Urinary bladder (tissue), 4 donors: ENCODE measurements around the gene TBC1D24. TPM values are rescaled to one million over a fixed set of nuclear protein-coding genes. Genes with fewer than 3 reads are reported as not detected.
"Not testable (repeated sequence)": the region's sequence is repeated elsewhere in the genome, so short reads cannot be mapped to it uniquely, and the experiment has no call there.

ENCODE experiments used
- DNase-seq: peaks from one replicate; pipeline ENCODE4 v3.0.0-alpha.2; 2015; ENCODE audit errors: extremely low spot score
- H3K27ac ChIP-seq: one replicate; pipeline ENCODE4 v1.5.1; 2013; ENCODE audit warnings: low read depth, mild to moderate bottlenecking, moderate library complexity
- H3K36me3 ChIP-seq: one replicate; pipeline ENCODE4 v1.6.1; 2013; ENCODE audit warnings: mild to moderate bottlenecking, moderate library complexity; ENCODE audit not compliant: insufficient read depth
- H3K4me1 ChIP-seq: one replicate; pipeline ENCODE4 v1.6.1; 2013; ENCODE audit warnings: mild to moderate bottlenecking, moderate library complexity; ENCODE audit not compliant: insufficient read depth
- H3K4me3 ChIP-seq: one replicate; pipeline ENCODE4 v1.5.1; 2013; ENCODE audit warnings: low read depth, low read length
- WGBS: extraction: QIAGEN DNeasy Blood & Tissue Kit; methylation state at CpG from one replicate; pipeline ENCODE4 v1.1.7; 2013; 5-methylcytosine and 5-hydroxymethylcytosine counted together
- polyA plus RNA-seq: library from polyadenylated mRNA; stranded (reverse); fragments of 200-250 nt; gene quantifications from one replicate; pipeline ENCODE4 v1.2.3, GENCODE V29; 2013
- total RNA-seq: library from RNA; depleted of rRNA; stranded (reverse); fragments of >200 nt; gene quantifications from one replicate; pipeline ENCODE4 v1.2.3, GENCODE V29; 2014
- donor health status: healthy with polysubstance abuse.
- donor health status: healthy.

The TBC1D24 gene
- total and polyA plus RNA-seq, 2 donors, result 5.8 to 11.2 TPM

DNA sequence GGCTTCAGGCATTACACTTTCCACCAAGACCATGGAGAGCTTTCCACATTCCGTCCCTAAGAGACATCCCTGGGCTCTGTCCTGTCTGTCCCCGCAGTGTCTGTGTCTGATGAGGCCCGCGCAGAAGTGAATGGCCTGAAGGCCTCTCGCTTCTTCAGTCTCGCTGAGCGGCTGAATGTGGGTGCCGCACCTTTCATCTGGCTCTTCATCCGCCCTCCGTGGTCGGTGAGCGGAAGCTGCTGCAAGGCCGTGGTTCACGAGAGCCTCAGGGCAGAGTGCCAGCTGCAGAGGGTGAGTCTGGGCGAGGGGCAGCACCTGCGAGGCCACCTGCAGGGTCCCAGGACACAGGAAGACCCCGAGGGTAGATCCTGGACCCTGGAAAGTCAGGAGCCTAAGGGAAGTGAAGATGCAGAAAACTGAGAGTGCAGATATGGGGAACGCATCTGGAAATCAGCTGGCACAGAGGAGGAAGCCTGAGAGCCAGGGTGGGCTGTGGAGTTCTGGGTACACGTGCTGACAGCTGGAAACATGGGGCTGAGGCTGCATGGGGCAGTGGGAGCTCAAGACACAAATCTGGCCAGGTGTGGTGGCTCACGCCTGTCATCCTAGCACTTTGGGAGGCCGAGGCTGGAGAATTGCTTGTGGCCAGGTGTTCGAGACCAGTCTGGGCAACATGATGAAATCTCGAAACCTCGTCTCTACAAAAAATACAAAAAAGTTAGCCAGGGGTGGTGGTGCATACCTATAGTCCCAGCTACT is 37.7 kb upstream of the TBC1D24 start:
- H3K27ac ChIP-seq, result no peak overlapping the region
- DNase-seq, result no peak
- 96% methylated on average over 24 of the region's 24 CpGs for WGBS
- H3K4me3 ChIP-seq, result no peak overlapping the region
- no peaks in the 10 kb centered on the region for H3K4me1 ChIP-seq
- H3K36me3 ChIP-seq, result peaks cover 7% of the 10 kb centered on the region

DNA sequence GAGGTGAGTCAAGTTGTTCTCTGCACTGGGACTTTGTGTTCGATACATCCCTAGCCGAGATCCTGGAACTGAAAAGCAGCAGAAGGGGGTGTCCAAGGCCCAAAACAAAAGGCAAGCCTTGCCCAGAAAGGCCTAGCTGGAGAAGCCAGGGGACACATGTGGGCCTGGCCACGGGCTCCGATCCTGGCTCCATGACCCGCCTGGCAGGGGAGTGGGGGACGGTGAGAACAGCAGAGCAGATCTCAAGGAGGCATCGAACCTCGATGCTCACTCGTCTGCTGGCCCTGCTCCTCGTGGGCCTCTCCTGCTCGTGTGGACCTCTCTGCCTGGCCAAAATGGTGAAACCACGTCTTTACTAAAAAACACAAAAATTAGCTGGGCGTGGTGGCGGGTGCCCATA is 36.8 kb upstream of the TBC1D24 start:
- no peak for DNase-seq
- 95% methylated on average over 14 of the region's 14 CpGs for WGBS
- no peaks in the 10 kb centered on the region for H3K4me1 ChIP-seq
- no peak overlapping the region for H3K27ac ChIP-seq
- H3K4me3 ChIP-seq, result no peak overlapping the region
- H3K36me3 ChIP-seq, result peaks cover 7% of the 10 kb centered on the region

GRCh38 chr16:2439598-2439997 is 35.3 kb upstream of the TBC1D24 start:
- Histone ChIP-seq H3K27ac (no peak overlapping the region), H3K36me3 (peaks cover 7% of the 10 kb centered on the region), H3K4me1 (no peaks in the 10 kb centered on the region), H3K4me3 (no peak overlapping the region)
- 97% methylated on average over 11 of the region's 11 CpGs for WGBS
- no peak for DNase-seq

GRCh38 chr16:2441143-2441804 is 33.7 kb upstream of the TBC1D24 start:
- not testable (repeated sequence) for DNase-seq, H3K36me3 ChIP-seq, H3K4me1 ChIP-seq, H3K27ac ChIP-seq, H3K4me3 ChIP-seq
- WGBS, result 90% methylated on average over 15 of the region's 15 CpGs

GRCh38 chr16:2443555-2443954 is 31.4 kb upstream of the TBC1D24 start:
- no peak overlapping the region for H3K27ac ChIP-seq
- 91% methylated on average over 9 of the region's 9 CpGs for WGBS
- H3K4me1 ChIP-seq, result no peaks in the 10 kb centered on the region
- no peak overlapping the region for H3K4me3 ChIP-seq
- no peak for DNase-seq
- H3K36me3 ChIP-seq, result peaks cover 4% of the 10 kb centered on the region

DNA sequence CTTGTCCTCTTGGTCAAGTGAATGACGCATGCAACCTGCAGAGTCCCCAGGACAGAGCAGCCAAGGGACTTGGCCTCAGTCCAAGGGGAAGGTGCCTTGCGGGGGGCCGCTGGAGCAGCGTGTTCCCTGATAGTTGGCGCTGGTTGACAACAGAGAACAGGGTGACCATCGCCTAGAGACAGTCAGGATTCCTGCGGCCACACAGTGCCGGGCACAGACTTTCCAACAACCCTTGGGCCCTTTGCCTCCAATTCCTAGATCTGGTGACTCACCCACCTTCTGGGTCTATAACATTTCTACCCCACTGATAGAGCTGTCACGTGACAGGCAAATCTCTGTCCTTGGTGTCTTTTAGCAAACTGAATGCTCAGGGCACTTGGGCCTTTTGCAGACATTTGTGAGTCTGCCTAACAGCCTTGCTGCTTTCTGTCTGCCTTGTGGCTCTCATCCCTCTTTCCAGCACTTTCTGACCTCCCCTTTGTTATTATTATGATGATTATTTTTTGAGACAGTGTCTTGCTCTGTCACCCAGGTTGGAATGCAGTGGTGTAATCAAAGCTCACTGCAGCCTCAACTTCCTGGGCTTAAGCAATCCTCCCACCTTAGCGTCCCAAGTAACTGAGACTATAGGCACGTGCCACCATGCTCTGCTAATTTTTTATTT is 26.9 kb upstream of the TBC1D24 start:
- 94% methylated on average over 11 of the region's 11 CpGs for WGBS
- Histone ChIP-seq H3K4me3 (no peak overlapping the region), H3K36me3 (peaks cover 2% of the 10 kb centered on the region), H3K4me1 (no peaks in the 10 kb centered on the region), H3K27ac (no peak overlapping the region)
- DNase-seq, result no peak

DNA sequence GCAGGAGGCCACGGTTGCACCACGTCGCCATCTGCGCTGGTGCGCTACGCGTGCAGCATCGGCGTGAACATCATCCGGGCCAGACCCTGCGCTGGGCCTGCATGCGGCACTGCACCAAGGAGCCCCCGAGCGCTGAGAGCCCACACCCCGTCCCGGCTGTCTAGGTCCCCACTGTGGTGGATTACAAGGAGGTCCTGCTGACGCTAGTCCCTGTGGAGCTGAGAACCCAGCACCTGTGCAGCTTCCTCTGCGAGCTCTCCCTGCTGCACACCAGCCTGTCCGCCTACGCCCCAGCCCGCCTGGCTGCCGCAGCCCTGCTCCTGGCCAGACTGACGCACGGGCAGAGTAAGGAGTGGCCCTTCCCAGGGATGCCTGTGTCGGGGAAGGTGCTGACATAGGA is 25.8 kb upstream of the TBC1D24 start:
- H3K36me3 ChIP-seq, result peaks cover 2% of the 10 kb centered on the region

DNA sequence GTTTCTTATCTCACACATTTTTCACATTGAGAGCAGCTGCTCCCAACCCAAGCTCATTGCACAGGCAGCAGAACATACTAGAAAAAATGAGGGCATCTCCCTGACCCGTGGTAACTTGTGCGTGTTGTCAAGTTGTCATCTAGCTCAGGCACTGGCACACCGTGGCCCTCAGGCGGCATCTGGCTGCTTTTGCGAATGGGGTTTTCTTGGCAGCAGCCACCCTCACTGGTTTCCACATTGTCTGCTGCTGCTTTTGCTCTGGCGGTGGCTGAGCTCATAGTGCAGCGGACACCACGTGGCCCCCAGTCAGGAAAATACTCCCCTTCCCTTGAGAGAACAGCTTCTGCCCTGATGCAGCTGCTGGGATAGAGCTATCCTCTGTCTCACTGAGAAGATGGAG is 24.4 kb upstream of the TBC1D24 start:
- WGBS, result 95% methylated on average over 8 of the region's 8 CpGs
- DNase-seq, result no peak
- Histone ChIP-seq H3K4me1 (no peaks in the 10 kb centered on the region), H3K27ac (no peak overlapping the region), H3K36me3 (peaks cover 2% of the 10 kb centered on the region), H3K4me3 (no peak overlapping the region)

More for the DNA sequence above, 25.8 kb upstream of the TBC1D24 start:
- H3K27ac ChIP-seq, result no peak overlapping the region
- WGBS, result 96% methylated on average over 25 of the region's 25 CpGs
- H3K4me3 ChIP-seq, result no peak overlapping the region
- H3K4me1 ChIP-seq, result no peaks in the 10 kb centered on the region
- DNase-seq, result no peak

- 93% methylated on average over 19 of the region's 19 CpGs for WGBS
- H3K4me1 ChIP-seq, result no peaks in the 10 kb centered on the region
- H3K4me3 ChIP-seq, result no peak overlapping the region
- no peak for DNase-seq
- no peak overlapping the region for H3K27ac ChIP-seq
- H3K36me3 ChIP-seq, result peaks cover 2% of the 10 kb centered on the region
These were observed 23.9 kb upstream of the TBC1D24 start for GRCh38 chr16:2450975-2451381.

GRCh38 chr16:2451851-2452320 is 23.0 kb upstream of the TBC1D24 start:
- 95% methylated on average over 18 of the region's 18 CpGs for WGBS
- DNase-seq, result no peak
- Histone ChIP-seq H3K36me3 (no peaks in the 10 kb centered on the region), H3K27ac (no peak overlapping the region), H3K4me3 (no peak overlapping the region), H3K4me1 (no peaks in the 10 kb centered on the region)

- H3K4me3 ChIP-seq, result no peak overlapping the region
- no peaks in the 10 kb centered on the region for H3K36me3 ChIP-seq
- 95% methylated on average over 8 of the region's 8 CpGs for WGBS
These were observed 22.3 kb upstream of the TBC1D24 start for GRCh38 chr16:2452650-2453049.

GRCh38 chr16:2455081-2455845 is 19.7 kb upstream of the TBC1D24 start:
- WGBS, result 92% methylated on average over 28 of the region's 28 CpGs
- H3K4me1 ChIP-seq, result no peaks in the 10 kb centered on the region
- H3K4me3 ChIP-seq, result no peak overlapping the region
- no peaks in the 10 kb centered on the region for H3K36me3 ChIP-seq
- no peak for DNase-seq
- H3K27ac ChIP-seq, result no peak overlapping the region

More at GRCh38 chr16:2452650-2453049, 22.3 kb upstream of the TBC1D24 start:
- Histone ChIP-seq H3K27ac (no peak overlapping the region), H3K4me1 (no peaks in the 10 kb centered on the region)
- no peak for DNase-seq

DNA sequence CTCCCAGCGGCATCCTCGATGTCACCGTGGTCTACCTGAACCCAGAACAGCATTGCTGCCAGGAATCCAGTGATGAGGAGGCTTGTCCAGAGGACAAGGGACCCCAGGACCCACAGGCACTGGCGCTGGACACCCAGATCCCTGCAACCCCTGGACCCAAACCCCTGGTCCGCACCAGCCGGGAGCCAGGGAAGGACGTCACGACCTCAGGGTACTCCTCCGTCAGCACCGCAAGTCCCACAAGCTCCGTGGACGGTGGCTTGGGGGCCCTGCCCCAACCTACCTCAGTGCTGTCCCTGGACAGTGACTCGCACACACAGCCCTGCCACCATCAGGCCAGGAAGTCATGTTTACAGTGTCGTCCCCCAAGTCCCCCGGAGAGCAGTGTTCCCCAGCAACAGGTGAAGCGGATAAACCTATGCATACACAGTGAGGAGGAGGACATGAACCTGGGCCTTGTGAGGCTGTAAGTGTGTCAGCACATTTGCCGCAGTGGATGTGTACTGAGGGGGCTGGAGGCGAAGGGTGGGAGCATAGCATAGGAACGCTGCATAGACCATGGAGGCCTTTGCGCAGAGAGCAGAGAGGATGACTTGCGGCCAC is 18.3 kb upstream of the TBC1D24 start:
- no peak for DNase-seq
- H3K4me1 ChIP-seq, result no peaks in the 10 kb centered on the region
- WGBS, result 94% methylated on average over 21 of the region's 21 CpGs
- no peak overlapping the region for H3K27ac ChIP-seq
- no peaks in the 10 kb centered on the region for H3K36me3 ChIP-seq
- no peak overlapping the region for H3K4me3 ChIP-seq
